Measurements from ENCODE around the gene ARHGAP42. TPM values are rescaled to one million over a fixed set of nuclear protein-coding genes. Genes with fewer than 3 reads are reported as not detected.

ARHGAP42 gene
- total and polyA plus RNA-seq, 2 of the 13 experiments (the other 11 are each of a cell fraction or from before 2014, with no cell fraction given) = 2.5 to 4.3 TPM

GRCh38 chr11:100825626-100826025, 138.5 kb downstream of the ARHGAP42 start:
- intact Hi-C loops (cut with micrococcal nuclease; ENCODE audit: unreplicated experiment) = loop anchor here (5.0 kb wide), 1 partner anchor 73 kb away; no protein-coding TSS in a partner anchor
- no peak overlapping the region for H3K27ac ChIP-seq (ENCODE audit: extremely low read length, insufficient read depth, low read length)
- BruUV-seq (replicated peaks) = no TSS peak
- H3K27me3 ChIP-seq (ENCODE audit: control insufficient read depth in 1 of 2, insufficient read depth in 2 of 2, low read length in 2 of 2) = no peaks in the 10 kb centered on the region
- H3K79me2 ChIP-seq (ENCODE audit: insufficient read depth, low read length) = no peaks in the 10 kb centered on the region
- no peak overlapping the region for H2AFZ ChIP-seq (ENCODE audit: low read length)
- TF ChIP-seq SP1 (IDR thresholded peaks at IDR 0.05) (no peak), SP1 (CRISPR knock-in tag; IDR thresholded peaks at IDR 0.05) (no peak), SOX5 (CRISPR knock-in tag; IDR thresholded peaks at IDR 0.05; ENCODE audit: borderline replicate concordance) (no peak), ZMYM2 (CRISPR knock-in tag; IDR thresholded peaks at IDR 0.05) (no peak)
- ChIA-PET POLR2A (no interaction called here), CTCF (ENCODE audit: low intra/inter-chr PET ratio, low total read pairs) (no interaction called here)
- no peaks in the 10 kb centered on the region for H4K20me1 ChIP-seq (ENCODE audit: insufficient read depth, low read length)
- in situ Hi-C loops (cut with HindIII; ENCODE audit: extremely low pct_ligation_motif_present, low pct_unique_long_range_greater_than_20kb) = loop anchor here (10.0 kb wide), 1 partner anchor 141 kb away; the partner anchor contains the start of gene ARHGAP42
- no peaks in the 10 kb centered on the region for H3K36me3 ChIP-seq (replicated peaks in 1 of 2; ENCODE audit: control insufficient read depth in 1 of 2, insufficient read depth in 2 of 2, low read length in 2 of 2)
- DNase-seq (ENCODE audit: low spot score) (no peak), ATAC-seq (no peak), FAIRE-seq (no peak)
- no peak overlapping the region for H3K4me3 ChIP-seq (replicated peaks in 1 of 3; ENCODE audit: insufficient read depth in 1 of 3, low read depth in 2 of 3, low read length in 3 of 3)
- H3K9me3 ChIP-seq (ENCODE audit: low read length) = no peaks in the 10 kb centered on the region
- 82% methylated on average over 3 of the region's 3 CpGs for WGBS (ENCODE audit: low lambda C conversion rate)
- no peak overlapping the region for H3K4me2 ChIP-seq (ENCODE audit: low read depth, low read length)
- peaks cover 7% of the 10 kb centered on the region for H3K4me1 ChIP-seq (ENCODE audit: insufficient read depth, low read length)
- no peak overlapping the region for H3K9ac ChIP-seq (ENCODE audit: insufficient read depth, low read depth, low read length)

GRCh38 chr11:100827934-100828661, 141.0 kb downstream of the ARHGAP42 start:
- WGBS (ENCODE audit: low lambda C conversion rate) = 77% methylated on average over 1 of the region's 1 CpG
- H3K27ac ChIP-seq (ENCODE audit: extremely low read length, insufficient read depth, low read length) = no peak overlapping the region
- in situ Hi-C loops (cut with HindIII; ENCODE audit: extremely low pct_ligation_motif_present, low pct_unique_long_range_greater_than_20kb) = loop anchor here (10.0 kb wide), 1 partner anchor 143 kb away; the partner anchor contains the start of gene ARHGAP42
- H3K4me1 ChIP-seq (ENCODE audit: insufficient read depth, low read length) = peaks cover 17% of the 10 kb centered on the region
- DNase-seq (ENCODE audit: low spot score) (peak; percentile 80), ATAC-seq (peak; percentile 99), FAIRE-seq (peak; percentile 77)
- ChIA-PET CTCF (ENCODE audit: low intra/inter-chr PET ratio, low total read pairs) (interaction anchor here (0.7 to 1.6 kb wide), 3 partner anchors 78 to 252 kb away, joined by 3 to 7 read pairs (median 3); no protein-coding TSS in a partner anchor), POLR2A (no interaction called here)
- no peak overlapping the region for H3K4me2 ChIP-seq (ENCODE audit: low read depth, low read length)
- BruUV-seq (replicated peaks) = no TSS peak
- no peak overlapping the region for H3K4me3 ChIP-seq (replicated peaks in 1 of 3; ENCODE audit: insufficient read depth in 1 of 3, low read depth in 2 of 3, low read length in 3 of 3)
- no peaks in the 10 kb centered on the region for H3K79me2 ChIP-seq (ENCODE audit: insufficient read depth, low read length)
- no peaks in the 10 kb centered on the region for H3K9me3 ChIP-seq (ENCODE audit: low read length)
- no peak overlapping the region for H2AFZ ChIP-seq (ENCODE audit: low read length)
- no peaks in the 10 kb centered on the region for H3K36me3 ChIP-seq (replicated peaks in 1 of 2; ENCODE audit: control insufficient read depth in 1 of 2, insufficient read depth in 2 of 2, low read length in 2 of 2)
- no peaks in the 10 kb centered on the region for H3K27me3 ChIP-seq (ENCODE audit: control insufficient read depth in 1 of 2, insufficient read depth in 2 of 2, low read length in 2 of 2)
- no peaks in the 10 kb centered on the region for H4K20me1 ChIP-seq (ENCODE audit: insufficient read depth, low read length)
- intact Hi-C loops (cut with micrococcal nuclease; ENCODE audit: unreplicated experiment) = loop anchor here (1.0 to 5.0 kb wide), 4 partner anchors 52 to 252 kb away; no protein-coding TSS in a partner anchor
- no peak overlapping the region for H3K9ac ChIP-seq (ENCODE audit: insufficient read depth, low read depth, low read length)
- TF ChIP-seq SMC3 (IDR thresholded peaks at IDR 0.05; ENCODE audit: low read length) = peak; percentile 82
- TF ChIP-seq ELF3 (CRISPR knock-in tag; IDR thresholded peaks at IDR 0.05) = 0 out of 2 replicates have a peak, but pooled peaks have one; percentile 32
- TF ChIP-seq TFAP4 (IDR thresholded peaks at IDR 0.05; ENCODE audit: borderline replicate concordance, low read depth) = no peak
- TF ChIP-seq XRCC5 (optimal IDR thresholded peaks at IDR 0.05; ENCODE audit: low read length) = peak; percentile 65
- TF ChIP-seq FOXA1 (IDR thresholded peaks at IDR 0.05) = no peak
- TF ChIP-seq FOXA1 (CRISPR knock-in tag; IDR thresholded peaks at IDR 0.05) = peak; percentile 36; the same call in 1 of the 2 replicates
- peak; percentile 26; the same call in 1 of the 2 replicates for TF ChIP-seq MAFF (IDR thresholded peaks at IDR 0.05; ENCODE audit: low read depth, low read length)
- TF ChIP-seq STAG1 (CRISPR knock-in tag; IDR thresholded peaks at IDR 0.05) = peak; percentile 66
- no peak for TF ChIP-seq MED8 (CRISPR knock-in tag; IDR thresholded peaks at IDR 0.05; ENCODE audit: insufficient replicate concordance)
- peak; percentile 49; the same call in 1 of the 2 replicates for TF ChIP-seq SOX5 (CRISPR knock-in tag; IDR thresholded peaks at IDR 0.05; ENCODE audit: borderline replicate concordance)
- TF ChIP-seq GATAD2A (CRISPR knock-in tag; IDR thresholded peaks at IDR 0.05) = 0 out of 2 replicates have a peak, but pooled peaks have one; percentile 16
- peak; percentile 42 for TF ChIP-seq FOXA3 (CRISPR knock-in tag; IDR thresholded peaks at IDR 0.05)
- no peak for TF ChIP-seq SOX6 (IDR thresholded peaks at IDR 0.05)
- peak; percentile 68 for TF ChIP-seq SOX6 (CRISPR knock-in tag; IDR thresholded peaks at IDR 0.05)

Data from HepG2 (cell line).